ENCODE data around the gene CADPS. TPM values are rescaled to one million over a fixed set of nuclear protein-coding genes. Genes with fewer than 3 reads are reported as not detected.
"Not testable (repeated sequence)": the region's sequence is repeated elsewhere in the genome, so short reads cannot be mapped to it uniquely, and the experiment has no call there.

CADPS gene
- total RNA-seq, 2 donors from 2014 or later, result not detected

- Mint-ChIP-seq H3K9me3 (no peaks in the 10 kb centered on the region), H3K4me3 (no peak overlapping the region), H3K27me3 (no peaks in the 10 kb centered on the region), H3K36me3 (ENCODE audit: low read depth) (no peaks in the 10 kb centered on the region), H3K4me1 (no peaks in the 10 kb centered on the region), H3K27ac (no peak overlapping the region)
- no peak for ATAC-seq (replicated peaks)
Observed at GRCh38 chr3:62592408-62592807, 282.8 kb downstream of the CADPS start.

GRCh38 chr3:62589078-62589477 lies 286.1 kb downstream of the CADPS start:
- Mint-ChIP-seq H3K27me3 (no peaks in the 10 kb centered on the region), H3K9me3 (no peaks in the 10 kb centered on the region), H3K36me3 (ENCODE audit: low read depth) (no peaks in the 10 kb centered on the region), H3K4me3 (no peak overlapping the region), H3K27ac (no peak overlapping the region), H3K4me1 (no peaks in the 10 kb centered on the region)
- ATAC-seq (replicated peaks), result no peak

DNA sequence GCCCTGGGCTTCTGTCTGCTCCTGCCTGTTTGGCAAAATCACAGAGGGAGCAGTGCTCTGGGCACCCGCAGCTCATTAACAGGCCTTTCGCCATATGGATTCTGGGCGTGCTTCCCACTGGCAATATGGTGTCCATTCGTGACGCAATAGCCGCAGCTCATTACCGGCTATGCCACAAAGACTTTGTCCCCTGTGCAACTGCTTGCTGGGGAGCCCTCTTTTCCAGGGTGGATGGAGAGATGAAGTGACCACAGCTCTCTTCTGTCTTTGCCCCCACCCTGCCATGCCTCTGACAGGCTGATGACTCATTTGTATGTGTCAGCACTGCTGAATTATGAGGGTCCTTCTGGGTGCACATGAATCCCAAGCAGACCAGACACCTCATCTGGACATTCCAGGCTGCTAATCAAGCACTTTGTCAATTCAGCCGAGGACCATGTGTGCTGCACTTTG lies 287.6 kb downstream of the CADPS start:
- no peaks in the 10 kb centered on the region for H3K27me3 Mint-ChIP-seq
- no peak overlapping the region for H3K27ac Mint-ChIP-seq
- no peaks in the 10 kb centered on the region for H3K9me3 Mint-ChIP-seq
- H3K4me3 Mint-ChIP-seq, result no peak overlapping the region
- H3K4me1 Mint-ChIP-seq, result no peaks in the 10 kb centered on the region
- no peaks in the 10 kb centered on the region for H3K36me3 Mint-ChIP-seq (ENCODE audit: low read depth)
- no peak for ATAC-seq (replicated peaks)

GRCh38 chr3:62587169-62587568 lies 288.0 kb downstream of the CADPS start:
- Mint-ChIP-seq H3K9me3 (no peaks in the 10 kb centered on the region), H3K27ac (no peak overlapping the region), H3K4me3 (no peak overlapping the region), H3K36me3 (ENCODE audit: low read depth) (no peaks in the 10 kb centered on the region), H3K4me1 (no peaks in the 10 kb centered on the region), H3K27me3 (no peaks in the 10 kb centered on the region)
- no peak for ATAC-seq (replicated peaks)

- Mint-ChIP-seq H3K36me3 (ENCODE audit: low read depth) (no peaks in the 10 kb centered on the region), H3K4me1 (no peaks in the 10 kb centered on the region), H3K27me3 (no peaks in the 10 kb centered on the region), H3K4me3 (no peak overlapping the region), H3K27ac (no peak overlapping the region), H3K9me3 (no peaks in the 10 kb centered on the region)
- ATAC-seq (replicated peaks), result no peak
Observed at GRCh38 chr3:62586356-62586755, 288.9 kb downstream of the CADPS start.

DNA sequence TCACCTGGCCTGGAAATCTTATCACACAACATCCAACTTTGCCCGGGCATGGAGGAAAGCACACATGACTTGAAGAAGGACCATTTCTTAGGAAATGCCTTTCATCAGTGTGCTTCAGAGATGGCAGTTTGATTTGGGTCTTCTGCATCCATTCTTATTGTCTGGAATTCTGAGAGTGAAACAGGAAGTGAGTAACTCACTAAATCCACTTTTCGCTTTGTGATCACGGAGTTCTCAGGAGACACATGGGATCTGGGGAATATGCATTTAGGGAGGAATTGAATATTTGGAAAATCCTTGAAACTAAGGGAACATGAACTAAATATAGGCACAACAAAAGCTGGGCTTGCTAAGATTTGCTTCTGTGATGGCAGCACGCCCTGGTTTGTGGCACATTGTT lies 289.4 kb downstream of the CADPS start:
- no peak for ATAC-seq (replicated peaks)
- H3K4me3 Mint-ChIP-seq, result no peak overlapping the region
- no peaks in the 10 kb centered on the region for H3K27me3 Mint-ChIP-seq
- no peak overlapping the region for H3K27ac Mint-ChIP-seq
- no peaks in the 10 kb centered on the region for H3K9me3 Mint-ChIP-seq
- no peaks in the 10 kb centered on the region for H3K4me1 Mint-ChIP-seq
- no peaks in the 10 kb centered on the region for H3K36me3 Mint-ChIP-seq (ENCODE audit: low read depth)

- H3K27ac Mint-ChIP-seq, result no peak overlapping the region
- no peak for ATAC-seq (replicated peaks)
- no peaks in the 10 kb centered on the region for H3K27me3 Mint-ChIP-seq
- no peaks in the 10 kb centered on the region for H3K4me1 Mint-ChIP-seq
- H3K36me3 Mint-ChIP-seq (ENCODE audit: low read depth), result no peaks in the 10 kb centered on the region
- H3K4me3 Mint-ChIP-seq, result no peak overlapping the region
- H3K9me3 Mint-ChIP-seq, result peaks cover 1% of the 10 kb centered on the region
Observed at GRCh38 chr3:62584636-62585035, 290.6 kb downstream of the CADPS start.

GRCh38 chr3:62582495-62583172 lies 292.6 kb downstream of the CADPS start:
- Mint-ChIP-seq H3K4me1 (no peaks in the 10 kb centered on the region), H3K27me3 (peaks cover 1% of the 10 kb centered on the region)

GRCh38 chr3:62580485-62580884 lies 294.7 kb downstream of the CADPS start:
- H3K27me3 Mint-ChIP-seq; H3K27ac Mint-ChIP-seq; H3K4me1 Mint-ChIP-seq; H3K4me3 Mint-ChIP-seq; H3K36me3 Mint-ChIP-seq (ENCODE audit: low read depth); ATAC-seq (replicated peaks): not testable (repeated sequence)
- peaks cover 16% of the 10 kb centered on the region for H3K9me3 Mint-ChIP-seq

More at GRCh38 chr3:62582495-62583172, 292.6 kb downstream of the CADPS start:
- Mint-ChIP-seq H3K9me3 (peaks cover 14% of the 10 kb centered on the region), H3K4me3 (no peak overlapping the region), H3K36me3 (ENCODE audit: low read depth) (no peaks in the 10 kb centered on the region), H3K27ac (no peak overlapping the region)
- no peak for ATAC-seq (replicated peaks)

- Mint-ChIP-seq H3K36me3 (ENCODE audit: low read depth) (no peaks in the 10 kb centered on the region), H3K4me3 (no peak overlapping the region), H3K9me3 (peaks cover 16% of the 10 kb centered on the region), H3K27ac (no peak overlapping the region), H3K27me3 (peaks cover 13% of the 10 kb centered on the region), H3K4me1 (no peaks in the 10 kb centered on the region)
- no peak for ATAC-seq (replicated peaks)
Observed at GRCh38 chr3:62577153-62577552, 298.1 kb downstream of the CADPS start.

DNA sequence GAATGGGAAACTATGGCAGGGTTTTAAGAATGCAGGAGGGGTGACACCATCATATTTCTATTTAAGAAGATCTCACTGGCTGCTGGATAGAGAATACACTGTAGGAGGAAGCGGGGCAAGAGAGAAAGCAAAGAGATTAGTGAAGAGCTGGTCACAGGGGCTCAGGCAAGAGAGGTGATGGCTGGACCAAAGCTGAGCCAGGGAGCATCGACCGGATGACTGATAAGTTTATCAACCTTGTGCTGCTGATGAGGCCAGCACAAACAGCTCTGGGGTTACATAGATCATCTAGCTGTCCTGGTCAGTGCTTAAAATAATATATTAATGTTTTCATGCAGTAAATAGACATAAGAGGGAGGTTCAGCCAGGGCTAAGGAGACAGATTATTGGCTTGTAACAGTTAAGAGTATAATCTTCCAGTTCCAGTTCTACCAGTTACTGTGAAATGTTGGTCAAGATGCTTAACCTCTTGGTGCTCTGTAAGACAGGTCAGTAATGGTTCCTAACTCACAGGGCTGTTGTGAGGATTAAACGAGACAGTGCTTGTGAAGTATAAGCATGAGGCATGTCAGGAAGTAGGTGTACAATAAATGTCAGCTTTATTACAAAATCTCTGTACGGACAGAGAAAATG lies 300.8 kb downstream of the CADPS start:
- Mint-ChIP-seq H3K9me3 (peaks cover 16% of the 10 kb centered on the region), H3K36me3 (ENCODE audit: low read depth) (no peaks in the 10 kb centered on the region), H3K4me1 (no peaks in the 10 kb centered on the region), H3K27ac (no peak overlapping the region), H3K27me3 (peaks cover 18% of the 10 kb centered on the region), H3K4me3 (no peak overlapping the region)
- no peak for ATAC-seq (replicated peaks)

GRCh38 chr3:62571916-62572315 lies 303.3 kb downstream of the CADPS start:
- Mint-ChIP-seq H3K4me1 (no peaks in the 10 kb centered on the region), H3K4me3 (no peak overlapping the region), H3K27me3 (peaks cover 18% of the 10 kb centered on the region), H3K9me3 (peaks cover 4% of the 10 kb centered on the region), H3K27ac (no peak overlapping the region), H3K36me3 (ENCODE audit: low read depth) (no peaks in the 10 kb centered on the region)
- no peak for ATAC-seq (replicated peaks)

GRCh38 chr3:62570888-62571287 lies 304.3 kb downstream of the CADPS start:
- Mint-ChIP-seq H3K36me3 (ENCODE audit: low read depth) (no peaks in the 10 kb centered on the region), H3K27me3 (peaks cover 18% of the 10 kb centered on the region), H3K27ac (no peak overlapping the region), H3K9me3 (peaks cover 4% of the 10 kb centered on the region), H3K4me1 (no peaks in the 10 kb centered on the region), H3K4me3 (no peak overlapping the region)
- no peak for ATAC-seq (replicated peaks)

GRCh38 chr3:62569609-62570008 lies 305.6 kb downstream of the CADPS start:
- no peaks in the 10 kb centered on the region for H3K4me1 Mint-ChIP-seq
- ATAC-seq (replicated peaks), result no peak
- H3K36me3 Mint-ChIP-seq (ENCODE audit: low read depth), result no peaks in the 10 kb centered on the region
- H3K27ac Mint-ChIP-seq, result no peak overlapping the region
- H3K27me3 Mint-ChIP-seq, result peaks cover 18% of the 10 kb centered on the region
- H3K9me3 Mint-ChIP-seq, result peaks cover 4% of the 10 kb centered on the region
- H3K4me3 Mint-ChIP-seq, result no peak overlapping the region
